HL-60 (cell line): ENCODE results near the gene GGTA1.

ENCODE experiments used
- TF ChIP-seq, protein P1 (sequence below): IDR thresholded peaks from 2 replicates; pipeline ENCODE4 v1.6.1; 2012; ENCODE audit warnings: low read depth; ENCODE audit not compliant: insufficient replicate concordance
- TF ChIP-seq, protein P2 (sequence below): IDR thresholded peaks from one replicate; pipeline ENCODE4 v1.5.1; 2011; ENCODE audit warnings: low read length, control low read depth, inconsistent platforms; ENCODE audit not compliant: insufficient read depth

DNA sequence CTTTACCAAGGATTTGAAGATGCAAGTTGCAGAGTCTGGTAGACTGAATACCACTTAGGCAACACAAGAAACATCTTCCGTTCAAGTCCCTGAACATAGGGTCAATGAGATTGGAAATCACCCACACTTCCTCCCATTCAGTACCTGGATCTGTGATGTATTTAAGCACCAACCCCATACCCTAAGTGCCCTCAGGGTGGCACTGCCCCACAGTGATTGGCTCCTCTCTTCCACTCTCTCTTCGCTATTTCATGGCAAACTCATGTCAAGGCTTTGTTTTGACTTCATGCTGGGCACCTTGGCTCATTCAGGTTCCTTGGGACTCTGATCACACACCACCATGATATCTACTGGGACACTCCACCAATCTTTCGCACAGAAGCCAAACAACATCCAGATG, 53.7 kb downstream of the GGTA1 start:
- TF ChIP-seq, protein P1, sequence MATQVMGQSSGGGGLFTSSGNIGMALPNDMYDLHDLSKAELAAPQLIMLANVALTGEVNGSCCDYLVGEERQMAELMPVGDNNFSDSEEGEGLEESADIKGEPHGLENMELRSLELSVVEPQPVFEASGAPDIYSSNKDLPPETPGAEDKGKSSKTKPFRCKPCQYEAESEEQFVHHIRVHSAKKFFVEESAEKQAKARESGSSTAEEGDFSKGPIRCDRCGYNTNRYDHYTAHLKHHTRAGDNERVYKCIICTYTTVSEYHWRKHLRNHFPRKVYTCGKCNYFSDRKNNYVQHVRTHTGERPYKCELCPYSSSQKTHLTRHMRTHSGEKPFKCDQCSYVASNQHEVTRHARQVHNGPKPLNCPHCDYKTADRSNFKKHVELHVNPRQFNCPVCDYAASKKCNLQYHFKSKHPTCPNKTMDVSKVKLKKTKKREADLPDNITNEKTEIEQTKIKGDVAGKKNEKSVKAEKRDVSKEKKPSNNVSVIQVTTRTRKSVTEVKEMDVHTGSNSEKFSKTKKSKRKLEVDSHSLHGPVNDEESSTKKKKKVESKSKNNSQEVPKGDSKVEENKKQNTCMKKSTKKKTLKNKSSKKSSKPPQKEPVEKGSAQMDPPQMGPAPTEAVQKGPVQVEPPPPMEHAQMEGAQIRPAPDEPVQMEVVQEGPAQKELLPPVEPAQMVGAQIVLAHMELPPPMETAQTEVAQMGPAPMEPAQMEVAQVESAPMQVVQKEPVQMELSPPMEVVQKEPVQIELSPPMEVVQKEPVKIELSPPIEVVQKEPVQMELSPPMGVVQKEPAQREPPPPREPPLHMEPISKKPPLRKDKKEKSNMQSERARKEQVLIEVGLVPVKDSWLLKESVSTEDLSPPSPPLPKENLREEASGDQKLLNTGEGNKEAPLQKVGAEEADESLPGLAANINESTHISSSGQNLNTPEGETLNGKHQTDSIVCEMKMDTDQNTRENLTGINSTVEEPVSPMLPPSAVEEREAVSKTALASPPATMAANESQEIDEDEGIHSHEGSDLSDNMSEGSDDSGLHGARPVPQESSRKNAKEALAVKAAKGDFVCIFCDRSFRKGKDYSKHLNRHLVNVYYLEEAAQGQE: no peak
- TF ChIP-seq, protein P2, sequence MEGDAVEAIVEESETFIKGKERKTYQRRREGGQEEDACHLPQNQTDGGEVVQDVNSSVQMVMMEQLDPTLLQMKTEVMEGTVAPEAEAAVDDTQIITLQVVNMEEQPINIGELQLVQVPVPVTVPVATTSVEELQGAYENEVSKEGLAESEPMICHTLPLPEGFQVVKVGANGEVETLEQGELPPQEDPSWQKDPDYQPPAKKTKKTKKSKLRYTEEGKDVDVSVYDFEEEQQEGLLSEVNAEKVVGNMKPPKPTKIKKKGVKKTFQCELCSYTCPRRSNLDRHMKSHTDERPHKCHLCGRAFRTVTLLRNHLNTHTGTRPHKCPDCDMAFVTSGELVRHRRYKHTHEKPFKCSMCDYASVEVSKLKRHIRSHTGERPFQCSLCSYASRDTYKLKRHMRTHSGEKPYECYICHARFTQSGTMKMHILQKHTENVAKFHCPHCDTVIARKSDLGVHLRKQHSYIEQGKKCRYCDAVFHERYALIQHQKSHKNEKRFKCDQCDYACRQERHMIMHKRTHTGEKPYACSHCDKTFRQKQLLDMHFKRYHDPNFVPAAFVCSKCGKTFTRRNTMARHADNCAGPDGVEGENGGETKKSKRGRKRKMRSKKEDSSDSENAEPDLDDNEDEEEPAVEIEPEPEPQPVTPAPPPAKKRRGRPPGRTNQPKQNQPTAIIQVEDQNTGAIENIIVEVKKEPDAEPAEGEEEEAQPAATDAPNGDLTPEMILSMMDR: peak; percentile 41
